Stimulated activated CD4-positive, alpha-beta T cell treated with anti-CD3 and anti-CD28 coated beads, Interleukin-1b, Interleukin-23, amount 100 ng/mL, for 1 hour (primary cell): ENCODE measurements around the gene ACSS3.
"Not testable (repeated sequence)": the region's sequence is repeated elsewhere in the genome, so short reads cannot be mapped to it uniquely, and the experiment has no call there.

Experiments
- DNase-seq, 2 donors: peaks; one replicate each; pipeline ENCODE4 v3.0.0-alpha.2; 2020; ENCODE audit warnings: low read depth in 2 of 2

The ACSS3 gene

GRCh38 chr12:81166790-81167189 is 88.9 kb downstream of the ACSS3 start:
- DNase-seq = no peak

- DNase-seq = no peak
These were observed 89.8 kb downstream of the ACSS3 start for GRCh38 chr12:81167694-81168093.

- DNase-seq = no peak
These were observed 90.6 kb downstream of the ACSS3 start for GRCh38 chr12:81168445-81168844.

GRCh38 chr12:81170072-81170471 is 92.2 kb downstream of the ACSS3 start:
- no peak for DNase-seq

- no peak for DNase-seq
These were observed 95.0 kb downstream of the ACSS3 start for GRCh38 chr12:81172851-81173250.

GRCh38 chr12:81174664-81175063 is 96.8 kb downstream of the ACSS3 start:
- DNase-seq = no peak

GRCh38 chr12:81176796-81177195 is 98.9 kb downstream of the ACSS3 start:
- DNase-seq = no peak

- DNase-seq = no peak
These were observed 103.8 kb downstream of the ACSS3 start for GRCh38 chr12:81181691-81182090.

GRCh38 chr12:81187686-81188085 is 109.8 kb downstream of the ACSS3 start:
- DNase-seq = no peak

GRCh38 chr12:81196595-81196994 is 118.7 kb downstream of the ACSS3 start:
- no peak for DNase-seq

GRCh38 chr12:81200561-81200960 is 122.7 kb downstream of the ACSS3 start:
- DNase-seq = not testable (repeated sequence)

- DNase-seq = no peak
These were observed 125.9 kb downstream of the ACSS3 start for GRCh38 chr12:81203671-81204204.

- no peak for DNase-seq
These were observed 127.5 kb downstream of the ACSS3 start for GRCh38 chr12:81205416-81205815.

- no peak for DNase-seq
These were observed 128.6 kb downstream of the ACSS3 start for GRCh38 chr12:81206429-81206828.

- no peak for DNase-seq
These were observed 129.3 kb downstream of the ACSS3 start for GRCh38 chr12:81207173-81207572.

GRCh38 chr12:81207664-81208063 is 129.8 kb downstream of the ACSS3 start:
- no peak for DNase-seq

GRCh38 chr12:81208187-81208911 is 130.5 kb downstream of the ACSS3 start:
- DNase-seq = no peak

GRCh38 chr12:81209012-81209411 is 131.1 kb downstream of the ACSS3 start:
- no peak for DNase-seq

GRCh38 chr12:81209772-81210225 is 131.9 kb downstream of the ACSS3 start:
- DNase-seq = not testable (repeated sequence)

- DNase-seq = no peak
These were observed 133.4 kb downstream of the ACSS3 start for GRCh38 chr12:81211306-81211705.

GRCh38 chr12:81212996-81213696 is 135.3 kb downstream of the ACSS3 start:
- no peak for DNase-seq

GRCh38 chr12:81216739-81217138 is 138.9 kb downstream of the ACSS3 start:
- no peak for DNase-seq

GRCh38 chr12:81221681-81222080 is 143.8 kb downstream of the ACSS3 start:
- DNase-seq = no peak
